Measurements from ENCODE around the gene RFX2.
"Not testable (repeated sequence)": the region's sequence is repeated elsewhere in the genome, so short reads cannot be mapped to it uniquely, and the experiment has no call there.

RFX2 gene

DNA sequence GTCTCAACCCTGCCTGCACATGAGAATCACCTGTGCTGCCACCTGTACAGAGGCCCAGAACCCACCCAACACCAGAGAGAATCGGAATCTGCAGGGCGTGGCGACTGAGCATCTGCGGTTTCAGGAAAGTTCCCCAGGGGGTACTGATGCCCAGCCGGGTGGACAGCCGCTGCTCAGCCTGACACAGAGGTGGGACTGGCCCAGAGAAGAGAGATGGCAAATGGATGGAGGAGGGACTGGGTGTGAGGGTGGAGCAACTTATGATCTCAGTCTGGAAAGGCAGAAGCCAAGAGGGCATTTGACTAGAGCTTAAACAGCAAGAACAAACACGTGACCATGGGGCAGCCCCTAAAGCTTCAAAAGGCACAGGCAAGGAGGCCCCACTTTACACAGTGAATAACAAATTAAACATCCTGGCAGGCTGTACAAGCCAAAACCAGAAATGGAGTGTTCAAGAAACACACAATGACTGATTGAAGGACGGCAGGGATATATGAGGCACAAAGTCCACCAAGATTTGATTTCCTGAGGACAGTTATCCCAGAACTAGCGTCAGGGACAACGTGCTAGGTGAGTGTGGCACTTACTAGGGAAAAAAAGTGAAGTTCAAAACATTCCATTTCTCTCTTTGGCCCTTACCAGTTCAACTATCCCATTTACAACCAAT lies 135.4 kb downstream of the RFX2 start:
- DNase-seq = no peak

DNA sequence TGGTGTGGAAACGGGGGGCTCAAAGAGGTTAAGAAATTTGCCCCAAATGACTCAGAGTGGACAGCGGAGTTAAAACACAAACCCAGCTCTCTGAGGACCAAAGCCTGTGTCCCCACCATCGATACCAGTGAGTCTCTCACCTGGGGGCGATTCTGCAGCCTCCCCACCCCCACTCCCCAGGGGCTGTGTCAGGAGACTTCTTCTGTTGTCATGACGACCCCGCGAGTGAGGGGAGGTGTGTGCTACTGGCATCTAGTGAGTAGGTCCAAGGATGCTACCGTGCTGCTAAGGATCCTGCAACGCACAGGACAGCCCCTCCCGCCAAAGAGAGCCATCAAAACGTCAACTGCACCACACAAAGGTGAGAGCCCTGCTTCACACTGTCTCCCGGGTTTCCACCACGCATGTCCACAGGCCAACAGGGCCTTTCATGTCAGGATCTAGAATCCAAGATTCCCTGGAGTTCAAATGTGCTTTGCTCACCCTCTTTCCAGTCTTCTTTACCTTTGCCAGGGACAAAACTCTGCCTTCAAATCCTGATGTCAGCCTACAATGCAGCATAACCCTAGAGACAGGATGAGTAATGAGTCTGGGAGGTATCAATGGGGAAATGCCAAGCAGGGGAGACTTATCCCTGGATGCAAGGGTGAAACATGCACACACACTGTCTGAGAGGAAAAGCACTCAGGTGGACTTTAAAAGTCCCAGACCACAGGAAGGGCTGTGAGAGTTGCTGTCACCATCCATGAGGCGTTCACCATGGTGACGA lies 136.2 kb downstream of the RFX2 start:
- DNase-seq = no peak

DNA sequence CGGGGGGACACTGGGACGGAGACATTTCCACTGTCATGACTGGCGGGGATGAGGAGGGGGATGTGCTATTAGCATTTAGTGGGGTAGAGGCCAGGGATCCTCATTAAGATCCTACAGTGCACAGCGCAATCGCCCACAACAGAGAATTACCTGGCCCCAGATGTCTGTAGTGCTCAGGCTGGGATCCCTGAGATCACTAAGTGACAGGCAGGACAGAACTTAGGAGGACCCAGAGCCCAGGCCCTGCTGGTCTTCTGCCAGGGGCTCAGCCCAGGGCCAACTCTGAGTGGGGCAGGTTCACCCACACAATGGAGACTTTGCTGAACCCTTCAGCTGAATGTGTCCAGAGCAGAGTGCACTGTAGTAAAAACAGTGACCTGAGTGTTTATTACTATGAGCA lies 136.9 kb downstream of the RFX2 start:
- no peak for DNase-seq

DNA sequence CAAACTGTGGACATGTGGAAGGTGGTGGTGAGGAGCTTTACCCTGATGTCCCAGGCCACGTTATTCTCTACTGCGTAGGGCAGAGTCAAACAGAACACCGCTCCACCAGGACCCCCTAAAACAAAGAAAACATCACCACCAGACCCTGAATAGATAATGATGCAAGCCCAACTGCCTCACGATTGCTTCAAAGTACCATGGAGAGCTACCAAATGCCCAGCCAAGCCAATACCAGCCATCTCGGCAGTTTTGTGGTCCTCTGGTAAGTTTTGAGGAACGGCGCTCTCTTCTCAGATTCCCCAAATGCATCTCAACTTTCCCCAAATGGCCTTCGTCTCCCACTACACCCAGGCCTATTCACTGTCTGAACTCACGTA lies 138.0 kb downstream of the RFX2 start:
- no peak for DNase-seq

DNA sequence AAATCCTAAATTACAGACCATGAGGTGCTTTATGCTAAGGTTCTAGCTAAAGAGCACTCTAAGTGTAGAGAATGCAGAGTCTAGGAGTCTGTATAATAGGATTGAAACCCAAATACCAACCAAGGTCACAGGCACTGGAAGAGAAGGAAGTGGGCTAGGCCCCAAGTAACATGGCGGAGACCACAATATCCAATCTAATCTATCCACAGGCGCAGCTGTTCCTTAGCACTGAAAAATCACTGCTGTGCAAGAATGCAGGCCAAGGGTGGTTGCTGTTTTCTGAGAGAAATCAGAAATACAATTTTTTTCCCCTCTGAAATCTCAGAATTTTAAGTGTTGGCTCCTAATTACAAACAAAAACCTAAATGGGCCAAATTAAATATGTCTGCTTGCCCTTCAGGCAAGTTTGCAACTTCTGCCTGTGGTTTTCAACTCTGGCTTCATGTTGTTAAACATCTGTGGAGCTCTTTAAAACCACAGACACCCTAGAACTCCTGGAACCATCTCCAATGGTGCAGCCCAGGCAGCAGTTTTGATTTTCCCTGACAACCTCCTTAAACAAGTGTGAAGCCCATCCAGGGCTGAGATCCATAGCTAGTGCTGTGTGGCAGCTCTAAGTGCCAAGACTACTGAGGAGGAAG lies 138.5 kb downstream of the RFX2 start:
- DNase-seq = no peak

DNA sequence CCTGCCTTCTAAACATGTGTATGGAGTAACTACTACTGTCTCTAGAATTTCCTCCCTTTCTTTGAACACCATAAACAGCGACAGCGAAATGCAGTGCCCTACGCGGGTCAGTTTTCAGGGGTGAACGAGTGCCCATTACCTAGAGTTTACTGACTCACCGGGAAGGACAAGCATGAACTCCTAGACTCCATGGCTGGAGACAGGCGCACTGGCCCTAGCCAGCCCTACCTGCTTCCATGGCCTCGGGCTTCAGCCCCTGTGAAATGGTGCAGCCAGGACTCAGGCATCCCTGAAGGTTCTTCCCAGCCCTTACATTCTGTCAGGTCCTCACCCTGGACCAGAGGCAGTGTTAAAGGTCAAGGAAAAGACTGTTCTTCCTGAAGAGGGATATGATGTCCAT lies 140.8 kb downstream of the RFX2 start:
- DNase-seq = no peak

DNA sequence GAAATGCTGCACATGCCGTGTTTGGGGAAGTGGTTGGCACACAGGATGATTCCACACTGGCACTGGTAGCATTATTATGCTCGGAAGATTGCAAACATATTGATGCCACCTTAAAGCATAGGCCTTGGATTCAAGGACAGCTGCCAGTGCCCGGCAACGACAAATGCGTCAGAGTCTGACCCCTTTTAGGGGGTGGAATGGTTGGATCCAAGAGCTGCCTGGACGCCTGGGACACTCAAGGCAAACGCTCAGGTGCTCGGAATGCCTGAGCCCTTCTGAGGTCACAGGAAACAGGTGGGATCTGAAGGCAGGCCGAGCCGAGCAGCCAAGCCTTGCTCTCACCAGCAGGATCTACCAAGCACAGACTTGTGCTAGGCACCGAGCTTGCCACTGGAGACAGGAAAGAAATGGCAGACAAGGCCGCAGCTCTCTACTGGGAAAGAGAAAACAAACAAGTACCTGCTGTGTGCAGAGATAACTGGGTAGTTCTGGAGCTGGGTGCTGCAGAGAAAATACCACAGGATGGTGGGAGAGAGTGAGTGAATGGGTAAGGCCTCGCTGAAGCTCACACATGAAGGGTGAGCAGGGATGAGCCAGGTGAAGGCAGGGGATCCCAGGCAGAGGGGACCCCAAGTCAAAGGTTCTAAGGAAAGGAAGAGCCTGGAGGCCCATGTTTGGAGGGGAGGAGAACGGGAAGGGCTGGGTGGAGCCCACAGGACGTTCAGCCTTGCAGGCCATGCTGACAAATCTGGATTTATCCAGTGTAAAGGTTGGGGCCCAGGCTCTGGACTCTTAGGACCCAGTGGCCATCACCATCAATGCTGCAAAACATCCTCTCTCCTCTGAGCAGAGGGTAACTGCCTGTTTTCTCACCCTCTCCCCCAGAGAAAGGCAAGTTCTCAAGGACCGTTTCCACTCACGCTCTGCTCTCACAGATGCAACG lies 141.6 kb downstream of the RFX2 start:
- DNase-seq = peak in 3 of 56 donors; percentile 18 to 64 (median 36)

DNA sequence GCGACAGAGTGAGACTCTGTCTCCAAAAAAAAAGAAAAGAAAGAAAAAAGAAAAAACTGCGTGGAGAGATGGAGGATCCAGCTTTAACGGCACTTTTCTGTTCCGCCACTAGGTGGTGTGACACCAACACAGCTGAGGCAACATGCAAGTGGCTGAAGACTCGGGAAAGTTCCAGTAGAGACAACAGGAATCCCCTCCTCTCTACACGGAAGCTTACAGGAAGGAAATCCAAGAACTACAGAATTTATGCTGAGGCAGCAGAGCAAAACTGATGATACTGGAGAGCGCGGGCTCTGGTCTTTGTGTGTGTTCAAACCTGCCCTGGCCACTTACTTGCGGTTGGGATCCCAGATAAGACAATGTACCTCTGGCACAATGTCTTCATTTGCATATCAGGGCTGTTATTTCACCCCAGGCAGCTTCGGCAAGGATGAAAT lies 142.3 kb downstream of the RFX2 start:
- peak in 49 of 56 donors; percentile 17 to 85 (median 58) for DNase-seq

DNA sequence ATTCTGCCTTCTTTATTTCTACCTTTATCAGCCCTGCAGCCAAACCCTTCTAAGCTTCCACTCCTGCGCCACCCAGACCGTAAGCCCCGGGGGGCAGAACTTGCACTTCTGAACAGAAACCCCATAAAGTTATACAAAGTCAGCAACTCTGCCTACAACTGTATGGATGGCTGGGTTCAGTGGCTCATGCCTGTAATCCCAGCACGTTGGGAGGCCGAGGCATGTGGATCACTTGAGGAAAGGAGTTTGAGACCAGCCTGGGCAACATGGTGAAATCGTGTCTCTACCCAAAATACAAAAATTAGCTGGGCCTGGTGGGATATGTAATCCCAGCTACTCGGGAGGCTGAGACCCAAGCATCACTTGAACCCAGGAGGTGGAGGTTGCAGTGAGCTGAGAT lies 142.7 kb downstream of the RFX2 start:
- no peak for DNase-seq

DNA sequence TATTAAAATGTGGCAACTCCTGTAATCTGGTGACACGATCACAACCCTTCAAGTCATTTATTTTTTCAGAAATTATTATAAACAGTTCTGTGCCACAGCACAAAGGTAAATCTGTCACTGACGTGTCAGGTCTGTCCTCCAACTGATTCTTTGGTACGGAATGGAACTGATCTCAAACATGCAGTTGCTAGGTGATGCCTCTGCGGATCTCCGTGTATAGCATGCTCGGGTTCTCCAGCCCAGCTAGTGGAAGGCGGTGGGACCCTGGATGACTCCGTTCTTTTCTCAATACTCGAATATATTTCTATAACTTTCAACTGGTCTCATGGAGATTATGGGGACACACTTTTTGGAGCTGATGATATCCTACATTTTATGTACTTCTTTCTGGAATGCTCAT lies 143.4 kb downstream of the RFX2 start:
- peak in 4 of 56 donors; percentile 15 to 32 (median 26) for DNase-seq

DNA sequence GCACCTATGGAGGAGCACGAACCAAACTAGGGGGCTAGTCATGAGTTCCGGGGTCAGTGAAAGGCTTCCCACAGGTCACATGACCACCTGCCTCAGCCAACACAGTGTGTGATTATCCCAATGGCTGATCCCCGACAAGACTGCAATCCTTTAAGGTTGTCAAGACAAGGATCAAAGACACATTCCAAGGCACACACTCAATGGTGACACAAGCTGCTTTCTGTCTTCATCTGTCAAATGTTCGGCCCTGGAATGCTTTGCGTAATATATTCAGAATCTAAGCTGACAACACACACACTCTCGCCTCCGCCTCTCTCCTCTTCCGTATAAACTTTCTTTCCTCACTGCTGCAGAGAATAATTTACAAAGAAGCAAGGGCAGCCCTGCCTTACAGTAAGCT lies 144.1 kb downstream of the RFX2 start:
- peak in 8 of 56 donors; percentile 22 to 52 (median 35) for DNase-seq

DNA sequence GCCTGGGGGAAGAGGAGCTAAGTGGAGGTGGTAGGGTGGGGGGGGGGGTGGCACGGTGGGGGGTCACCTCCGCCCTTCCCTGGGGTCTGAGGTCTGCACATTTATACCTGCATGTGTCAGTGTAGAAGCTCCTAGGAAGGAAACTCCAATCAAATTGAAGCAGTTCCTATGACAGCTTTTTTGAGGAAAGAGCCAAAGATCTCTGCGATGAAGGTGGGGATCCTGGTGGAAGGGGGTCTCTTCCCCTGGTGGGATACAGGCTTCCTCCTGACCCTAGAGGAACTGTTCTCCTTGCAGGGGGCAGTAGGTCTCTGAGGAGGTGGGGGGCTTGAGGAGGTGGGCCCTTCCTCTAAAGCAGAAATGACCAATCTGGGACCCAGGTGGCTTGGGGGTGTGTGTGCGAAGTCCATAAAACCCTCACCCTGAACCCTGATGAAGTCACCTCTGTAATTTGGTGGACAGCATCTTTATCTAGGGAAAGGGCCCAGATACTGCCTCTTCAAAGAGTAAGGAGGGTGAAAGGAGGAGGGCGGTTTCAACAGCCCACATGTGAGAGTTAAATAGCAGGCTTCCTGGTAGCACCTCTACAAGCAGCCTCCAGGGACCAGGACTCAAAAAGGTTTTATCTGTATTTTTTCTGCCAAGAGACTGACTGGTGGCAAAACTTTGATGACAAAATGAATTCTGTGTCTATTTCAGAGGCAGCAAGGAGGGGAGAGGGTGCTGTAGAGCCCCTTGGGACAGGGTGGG lies 145.3 kb downstream of the RFX2 start:
- no peak for DNase-seq

DNA sequence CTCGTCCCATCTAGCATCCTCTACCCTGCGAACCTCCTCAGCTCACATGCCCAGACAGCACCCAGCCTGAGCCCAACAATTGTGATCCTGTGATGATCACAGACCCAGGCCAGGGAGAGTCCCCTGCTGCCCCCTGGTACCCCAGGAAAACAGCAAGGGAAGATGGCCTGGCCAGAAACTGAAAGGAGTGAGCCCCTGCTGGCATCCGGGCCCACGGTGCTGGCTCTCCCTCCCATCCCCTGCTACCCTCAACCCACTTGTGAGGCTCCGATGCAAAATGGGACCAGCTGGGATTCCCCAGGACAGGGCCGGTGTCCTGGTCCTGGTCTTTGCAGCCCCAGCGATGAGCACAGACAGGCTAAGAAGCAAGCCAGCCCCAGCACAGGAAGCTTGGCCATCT lies 146.4 kb downstream of the RFX2 start:
- no peak for DNase-seq

DNA sequence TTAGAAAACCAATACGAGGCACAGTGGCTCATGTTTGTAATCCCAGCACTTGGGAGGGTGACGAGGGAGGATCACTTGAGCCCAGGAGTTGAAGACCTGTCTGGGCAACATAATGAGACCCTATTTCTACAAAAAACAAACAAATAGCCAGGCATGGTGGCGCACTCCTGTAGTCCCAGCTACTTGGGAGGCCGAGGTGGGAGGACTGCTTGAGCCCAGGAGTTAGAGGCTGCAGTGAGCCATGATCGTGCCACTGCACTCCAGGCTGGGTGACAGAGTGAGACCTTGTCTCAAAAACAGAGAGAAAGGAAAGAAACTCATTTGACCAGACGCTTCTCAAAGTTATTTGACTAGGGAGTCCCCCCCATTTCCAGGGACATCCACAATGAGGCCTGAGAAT lies 147.0 kb downstream of the RFX2 start:
- not testable (repeated sequence) for DNase-seq

DNA sequence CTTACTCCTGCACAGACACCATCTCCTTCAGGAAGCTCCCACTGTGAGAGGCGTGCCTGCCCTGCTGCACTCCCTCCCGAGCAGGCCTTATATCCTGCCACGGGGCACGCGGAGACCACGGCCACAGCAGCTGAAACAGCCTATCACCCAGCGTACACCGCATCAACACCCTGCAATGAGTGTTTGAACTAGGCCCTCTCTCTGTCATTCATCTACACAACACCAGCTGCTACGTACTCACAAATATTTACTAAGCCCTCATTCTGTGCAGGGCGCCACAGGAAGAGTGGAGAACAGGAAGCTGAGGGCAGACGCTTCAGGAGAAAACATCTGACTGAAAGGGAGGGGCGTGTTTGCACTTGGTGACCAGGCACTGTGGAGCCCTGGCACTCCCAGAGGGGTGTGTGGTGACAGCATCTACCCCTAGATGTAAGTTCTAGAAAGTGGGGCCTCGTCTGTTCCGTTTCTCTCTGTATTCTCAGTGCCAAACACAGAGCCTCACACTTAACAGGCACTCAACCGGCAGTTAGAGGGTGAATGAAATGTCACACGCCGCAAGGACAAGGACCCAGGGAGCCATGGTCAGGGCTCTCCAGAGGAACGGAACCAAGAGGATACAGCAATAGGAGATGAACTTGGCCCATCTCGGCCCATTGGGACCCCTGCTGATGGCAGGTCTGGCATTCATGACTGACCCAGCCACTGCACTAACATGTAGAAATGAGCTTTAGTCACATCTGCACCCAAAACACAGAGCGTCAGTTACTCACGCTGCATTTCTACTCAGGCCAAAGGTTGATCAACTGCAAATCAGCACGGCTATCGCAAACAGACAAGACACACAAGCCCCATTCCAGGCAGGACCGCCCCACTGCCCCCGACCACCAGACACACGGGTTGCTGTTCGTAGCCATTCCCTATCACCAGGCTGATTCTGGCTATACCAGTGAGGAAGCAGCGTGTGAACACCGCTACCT lies 148.0 kb downstream of the RFX2 start:
- DNase-seq = peak in 10 of 56 donors; percentile 10 to 52 (median 40)

DNA sequence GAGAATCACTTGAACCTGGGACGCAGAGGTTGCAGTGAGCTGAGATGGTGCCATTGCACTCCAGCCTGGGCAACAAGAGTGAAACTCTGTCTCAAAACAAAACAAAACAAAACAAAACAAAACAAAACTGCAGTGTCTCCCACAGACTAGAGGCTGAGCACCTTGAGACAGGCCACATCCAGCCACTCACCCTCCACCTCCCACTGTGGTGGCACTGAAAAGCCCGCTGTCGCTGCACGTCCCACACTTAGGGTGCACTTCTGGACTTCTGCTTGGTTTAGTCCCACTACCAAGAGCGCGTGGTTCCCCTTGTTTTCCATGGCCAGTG lies 148.7 kb downstream of the RFX2 start:
- DNase-seq = not testable (repeated sequence)

DNA sequence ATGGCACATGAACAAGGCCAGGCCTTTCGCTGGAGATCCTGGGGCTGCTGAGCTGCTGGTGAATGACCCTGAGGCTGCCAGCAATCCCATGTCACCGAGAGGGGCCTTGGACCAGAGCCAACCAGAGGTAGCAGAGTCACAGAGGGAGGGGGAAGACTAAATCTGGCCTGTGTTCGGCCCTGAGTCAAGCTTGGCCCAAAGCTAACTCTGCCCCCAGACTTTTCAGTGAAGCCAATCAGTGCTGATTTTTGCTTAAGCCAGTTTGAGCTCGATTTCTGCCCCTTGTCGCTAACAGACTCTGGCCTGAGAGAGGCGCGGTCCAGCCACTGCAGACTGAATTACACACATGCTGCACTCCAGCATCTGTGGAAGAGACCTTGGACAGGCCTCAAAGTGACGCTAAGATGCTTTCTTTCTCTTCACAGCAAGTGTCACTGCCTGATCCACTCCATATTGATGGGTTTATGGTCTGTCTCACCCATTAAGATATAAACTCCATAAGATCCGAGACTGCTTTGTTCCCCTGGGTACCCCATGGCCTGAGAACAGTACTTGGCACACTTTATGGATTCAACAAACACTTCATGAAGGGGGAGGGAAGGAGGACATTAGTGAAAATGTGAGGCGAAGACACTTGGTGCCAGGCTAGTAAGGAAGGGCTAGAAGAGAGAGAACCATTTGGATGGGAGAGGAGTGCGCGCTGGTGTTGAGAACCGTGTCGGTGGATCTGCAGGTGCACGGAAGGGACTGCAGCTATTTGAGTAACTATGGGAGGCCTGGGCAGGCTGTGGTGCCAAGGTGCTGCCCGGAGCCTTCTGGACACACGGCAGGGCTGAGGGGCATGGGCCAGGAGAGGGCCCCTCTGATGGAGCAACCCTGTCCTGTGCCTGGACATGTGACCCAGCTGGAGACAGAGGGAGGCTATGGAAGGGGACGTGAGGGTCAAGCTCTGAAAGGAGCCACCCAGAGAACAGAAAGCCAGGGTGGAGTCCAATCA lies 150.0 kb downstream of the RFX2 start:
- DNase-seq = peak in 8 of 56 donors; percentile 35 to 80 (median 60)
